HG03175 (cell line): ENCODE measurements around the gene FRK.
"Not testable (repeated sequence)": the region's sequence is repeated elsewhere in the genome, so short reads cannot be mapped to it uniquely, and the experiment has no call there.

Source experiments
- ATAC-seq: cut with Tn5 transposase; IDR thresholded peaks from one replicate; pipeline ENCODE4 v1.9.1; 2021; ENCODE audit warnings: mild to moderate bottlenecking, moderate library complexity; ENCODE audit not compliant: unreplicated experiment

Gene FRK, protein sequence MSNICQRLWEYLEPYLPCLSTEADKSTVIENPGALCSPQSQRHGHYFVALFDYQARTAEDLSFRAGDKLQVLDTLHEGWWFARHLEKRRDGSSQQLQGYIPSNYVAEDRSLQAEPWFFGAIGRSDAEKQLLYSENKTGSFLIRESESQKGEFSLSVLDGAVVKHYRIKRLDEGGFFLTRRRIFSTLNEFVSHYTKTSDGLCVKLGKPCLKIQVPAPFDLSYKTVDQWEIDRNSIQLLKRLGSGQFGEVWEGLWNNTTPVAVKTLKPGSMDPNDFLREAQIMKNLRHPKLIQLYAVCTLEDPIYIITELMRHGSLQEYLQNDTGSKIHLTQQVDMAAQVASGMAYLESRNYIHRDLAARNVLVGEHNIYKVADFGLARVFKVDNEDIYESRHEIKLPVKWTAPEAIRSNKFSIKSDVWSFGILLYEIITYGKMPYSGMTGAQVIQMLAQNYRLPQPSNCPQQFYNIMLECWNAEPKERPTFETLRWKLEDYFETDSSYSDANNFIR

DNA sequence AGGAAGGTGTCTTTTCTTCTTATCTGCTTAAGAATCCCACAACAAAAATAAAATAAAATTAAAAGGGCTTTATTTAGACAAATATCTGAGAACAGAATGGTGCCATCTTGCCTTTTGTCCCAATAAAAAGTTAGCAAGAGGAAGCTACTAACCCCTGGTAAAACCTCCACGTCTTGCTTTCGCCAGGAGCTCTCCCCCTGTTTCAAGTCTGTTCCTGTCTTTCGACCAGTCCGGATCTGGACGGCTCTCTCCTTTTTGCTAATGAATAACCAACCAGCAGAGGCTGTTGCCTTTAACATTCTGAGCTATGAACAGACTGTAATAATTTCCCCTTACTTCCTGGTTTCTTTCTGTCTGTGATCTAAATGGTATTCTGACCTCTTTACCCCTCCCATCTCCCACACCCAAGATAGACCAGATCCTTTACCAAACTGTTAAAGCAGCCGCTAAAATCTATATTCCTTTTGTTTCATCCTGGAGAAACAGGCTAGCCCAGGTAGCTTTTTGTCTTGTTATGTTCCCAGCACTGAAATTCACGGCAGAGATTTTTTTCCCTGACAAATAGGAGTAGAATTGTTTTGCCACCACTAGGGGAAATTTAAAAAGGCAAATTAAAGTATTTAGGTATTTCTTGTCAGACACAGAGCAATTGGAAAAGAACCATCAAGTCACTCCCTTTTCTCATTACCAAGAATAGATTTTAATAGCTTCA is at the start of gene FRK:
Gene FRK (minus strand): TSS at position 320 of the 712 bp plus-strand sequence. CDS start 580 bp downstream, outside the sequence.
- ATAC-seq: no peak

DNA sequence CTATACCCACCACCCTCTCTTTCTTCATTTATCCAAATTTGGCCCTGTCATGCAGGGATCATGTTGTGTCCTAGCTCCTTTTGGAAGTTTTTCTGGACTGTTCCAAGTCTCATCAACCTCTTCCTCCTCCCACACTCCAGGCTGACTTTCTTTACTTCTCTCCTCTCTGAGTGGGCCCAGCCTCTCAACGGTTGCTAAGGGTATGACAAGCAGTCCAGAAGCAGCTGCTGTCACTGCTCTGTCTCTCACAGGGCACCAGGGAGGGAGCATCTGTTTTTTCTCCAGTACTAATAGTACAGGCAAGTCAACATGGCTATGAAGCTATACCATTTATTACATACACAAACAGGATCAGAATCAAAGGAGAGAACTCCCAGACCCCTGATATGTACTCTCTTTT is 48.1 kb upstream of the FRK start:
- no peak for ATAC-seq

DNA sequence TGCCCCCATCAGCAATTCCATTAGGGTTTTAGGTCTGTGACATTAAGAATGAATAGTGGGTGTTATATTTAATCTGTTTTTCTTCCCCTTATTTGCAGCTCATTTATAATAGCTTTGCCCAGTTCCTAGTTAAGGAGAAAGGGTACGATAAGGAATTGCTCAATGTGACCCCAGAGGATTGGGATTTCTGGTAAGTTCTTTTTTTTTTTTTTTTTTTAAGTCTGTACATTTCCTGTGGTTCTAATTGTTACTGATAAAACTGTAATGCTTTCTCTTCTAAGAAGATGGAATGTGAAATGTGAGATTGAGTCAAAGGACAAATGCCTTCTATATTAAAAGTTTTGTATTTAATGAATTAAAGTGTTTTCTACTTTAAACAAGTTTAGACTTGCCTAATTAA is 45.5 kb upstream of the FRK start:
- no peak for ATAC-seq

DNA sequence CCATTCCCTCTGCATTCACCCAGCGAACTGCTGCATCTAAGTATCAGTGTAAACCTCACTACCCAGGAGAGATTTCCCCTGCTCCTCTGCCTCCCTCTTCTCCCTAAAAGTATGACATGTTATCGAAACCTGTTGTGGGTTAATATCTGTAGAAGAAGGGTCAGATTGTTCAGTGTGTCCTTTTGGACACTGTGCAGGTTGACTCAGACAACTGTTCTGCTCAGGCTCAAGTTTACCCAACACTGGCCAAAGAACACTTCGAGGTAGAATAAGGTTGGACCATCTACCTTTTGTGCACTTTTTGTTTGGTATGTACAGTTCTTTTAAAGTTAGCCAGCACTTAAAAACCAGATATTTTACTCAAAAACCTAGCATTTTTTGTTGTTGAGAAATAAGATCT is 44.6 kb upstream of the FRK start:
- no peak for ATAC-seq

DNA sequence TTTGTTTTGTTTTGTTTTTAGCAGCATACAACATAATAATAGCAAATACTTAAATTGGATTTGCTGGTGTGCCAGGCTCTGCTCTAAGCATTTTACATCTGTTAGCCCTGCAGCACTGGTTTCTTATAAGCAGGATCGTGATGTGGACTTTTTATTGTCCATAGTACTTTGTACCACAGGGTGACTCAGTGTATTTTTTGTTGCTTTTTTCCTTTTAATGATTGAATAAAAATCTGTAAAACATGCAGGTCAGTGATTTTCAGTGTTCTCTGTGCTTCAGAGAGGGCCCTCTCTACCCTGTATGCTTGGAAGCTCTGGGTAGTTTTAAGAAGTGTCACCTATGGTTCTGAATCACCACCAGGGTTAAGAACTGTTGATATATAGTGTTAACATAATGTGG is 43.9 kb upstream of the FRK start:
- ATAC-seq: no peak

DNA sequence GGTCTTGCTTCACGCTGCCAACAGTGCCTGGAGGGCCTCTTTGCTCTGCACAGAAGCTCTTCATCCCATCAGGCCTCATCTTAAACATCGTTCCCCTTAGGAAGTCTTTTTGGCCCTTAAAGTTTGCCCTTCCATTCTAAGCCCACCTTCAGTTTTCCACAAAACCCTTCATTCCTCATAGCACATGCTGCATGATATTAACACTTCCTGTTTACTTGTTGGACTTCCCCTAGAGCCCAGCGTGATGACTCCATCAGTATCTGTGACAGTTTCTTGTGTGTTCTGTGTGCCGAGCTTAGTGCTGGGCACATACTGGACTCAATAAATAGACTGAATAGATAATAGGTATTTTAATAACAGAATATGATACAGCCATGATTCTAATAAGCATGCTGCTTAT is 42.2 kb upstream of the FRK start:
- ATAC-seq: no peak

DNA sequence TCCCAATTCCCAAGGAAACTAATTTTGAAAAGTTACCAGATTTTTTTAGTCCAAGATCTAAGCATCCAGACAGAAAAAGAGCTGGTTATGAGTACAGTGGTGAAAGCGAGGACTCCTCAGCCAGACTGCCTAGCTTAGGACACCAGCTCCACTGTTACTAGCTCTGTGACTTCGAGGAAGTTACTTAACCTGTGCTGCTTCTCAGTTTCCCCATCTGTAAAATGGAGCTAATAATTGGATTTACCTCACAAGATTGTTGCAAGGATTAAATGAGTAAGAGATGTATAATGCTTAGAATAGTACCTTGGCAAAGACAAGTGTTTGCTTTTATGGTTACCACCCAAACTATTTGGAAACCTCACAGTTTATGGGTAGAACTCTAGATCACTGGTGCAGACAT is 41.1 kb upstream of the FRK start:
- ATAC-seq: no peak

DNA sequence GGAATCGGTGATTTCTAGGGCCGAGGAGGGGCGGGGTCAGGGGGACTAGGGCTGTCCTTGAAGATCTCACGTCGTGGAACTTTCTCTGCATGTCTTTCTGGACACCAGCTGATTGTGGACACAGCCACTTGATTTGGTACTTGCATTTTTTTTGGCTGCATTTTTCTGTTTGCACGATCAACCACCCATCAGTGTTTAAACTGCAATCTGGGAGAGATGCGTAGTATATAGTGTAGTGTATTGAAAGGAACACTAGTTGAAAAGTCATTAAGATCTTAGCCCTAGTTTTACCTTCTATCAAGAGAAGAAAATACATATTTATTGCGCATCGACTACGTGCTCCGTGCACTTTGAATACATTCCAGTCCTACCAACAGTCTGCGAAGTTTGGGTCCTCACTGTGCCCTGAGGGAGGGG is 40.6 kb upstream of the FRK start:
- ATAC-seq: no peak

DNA sequence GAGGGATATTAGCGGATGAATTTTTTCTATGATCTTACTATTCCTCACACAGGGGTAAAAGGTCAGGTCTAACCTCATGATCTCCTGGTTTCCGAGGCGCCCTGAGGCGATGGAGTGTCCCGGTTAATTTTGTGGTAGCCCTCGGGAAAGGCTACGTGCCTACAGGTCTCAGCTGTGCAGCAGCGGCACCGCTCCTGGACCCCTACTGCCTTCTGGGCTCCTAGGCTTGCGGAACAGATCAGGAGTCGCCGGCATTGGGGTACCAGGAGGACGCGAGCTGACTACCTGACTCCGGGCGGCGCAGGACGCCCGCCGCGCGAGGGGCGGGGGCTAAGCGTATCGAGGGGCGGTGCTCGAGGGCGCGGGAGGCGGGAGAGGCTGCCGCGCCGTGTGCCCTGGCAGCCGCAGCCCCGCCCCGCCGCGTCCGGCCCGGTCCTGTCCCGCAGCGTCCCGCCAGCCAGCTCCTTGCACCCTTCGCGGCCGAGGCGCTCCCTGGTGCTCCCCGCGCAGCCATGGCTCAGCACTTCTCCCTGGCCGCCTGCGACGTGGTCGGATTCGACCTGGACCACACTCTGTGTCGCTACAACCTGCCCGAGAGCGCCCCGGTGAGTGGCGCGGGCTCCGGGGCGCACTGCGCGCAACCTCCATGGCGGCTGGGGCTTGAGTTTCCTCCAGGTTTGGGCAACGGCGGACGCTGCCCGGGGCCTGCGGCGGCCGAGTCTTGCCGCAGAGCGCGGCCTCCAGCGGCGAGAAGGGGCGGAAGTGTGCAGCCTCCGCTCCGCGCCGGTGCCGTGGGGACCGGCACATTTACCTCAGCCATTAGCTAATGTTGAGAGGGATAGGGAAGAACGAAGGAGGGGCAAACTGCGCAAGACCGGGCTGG is 40.0 kb upstream of the FRK start, which contains the start of gene NT5DC1:
Gene NT5DC1 (plus strand): TSS at position 435 of the 883 bp plus-strand sequence. CDS start 78 bp downstream, at position 513.
- ATAC-seq: peak; percentile 87

DNA sequence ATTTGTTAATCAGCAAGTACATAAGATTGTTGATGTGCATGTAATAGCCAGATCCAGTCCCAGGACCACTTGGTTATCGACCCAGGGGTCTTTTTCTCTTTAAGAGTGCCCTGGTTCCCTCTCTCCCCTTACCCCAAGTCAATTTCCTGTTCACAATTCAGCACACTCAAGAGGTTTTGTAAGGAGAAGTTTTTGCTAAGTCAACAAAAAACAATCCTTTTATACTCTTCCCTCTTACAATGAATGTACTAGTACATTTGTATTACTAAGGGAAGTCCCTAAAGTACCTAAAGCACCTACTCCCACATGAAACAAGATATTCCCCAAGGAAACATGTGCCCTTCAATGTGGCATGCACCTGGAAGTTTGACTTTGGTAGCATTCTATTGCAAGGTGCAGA is 38.3 kb upstream of the FRK start:
- no peak for ATAC-seq

DNA sequence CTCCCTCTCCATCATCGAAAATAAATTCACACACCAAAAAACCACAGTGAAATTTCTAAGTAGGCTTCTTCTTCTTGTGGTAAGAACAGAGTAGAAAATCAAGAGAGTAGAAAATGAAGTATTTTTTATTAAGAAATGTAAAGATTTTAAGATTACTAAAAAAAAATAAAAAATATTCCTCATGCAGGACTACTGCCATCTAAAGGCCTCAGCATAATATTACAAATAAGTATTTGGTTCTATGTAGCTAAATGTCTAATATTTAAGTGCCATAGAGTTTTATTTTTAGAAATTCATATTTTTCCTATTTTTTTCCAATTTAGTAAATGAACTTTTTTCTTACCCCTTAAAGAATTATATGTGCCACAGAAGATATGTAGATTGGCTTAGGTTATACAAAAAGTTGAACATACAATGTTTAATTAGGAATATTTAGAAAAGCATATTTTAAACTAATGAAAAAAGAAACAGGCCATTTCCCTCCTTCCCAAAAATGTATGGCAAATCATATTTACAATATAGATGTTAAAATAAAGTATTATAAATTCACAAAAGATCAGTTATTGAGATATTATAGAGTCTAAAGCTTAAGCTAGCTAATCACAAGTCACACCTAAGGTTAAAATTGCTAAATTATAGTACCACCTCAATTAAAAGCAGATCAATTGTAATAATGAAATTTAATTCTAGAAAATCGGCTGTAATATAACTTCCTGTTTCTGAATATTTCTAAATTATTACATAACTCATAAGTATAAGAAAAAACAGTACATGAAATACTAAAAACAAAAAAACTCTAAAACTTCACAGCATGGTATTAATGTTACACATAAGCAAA is 36.5 kb upstream of the FRK start:
- no peak for ATAC-seq

DNA sequence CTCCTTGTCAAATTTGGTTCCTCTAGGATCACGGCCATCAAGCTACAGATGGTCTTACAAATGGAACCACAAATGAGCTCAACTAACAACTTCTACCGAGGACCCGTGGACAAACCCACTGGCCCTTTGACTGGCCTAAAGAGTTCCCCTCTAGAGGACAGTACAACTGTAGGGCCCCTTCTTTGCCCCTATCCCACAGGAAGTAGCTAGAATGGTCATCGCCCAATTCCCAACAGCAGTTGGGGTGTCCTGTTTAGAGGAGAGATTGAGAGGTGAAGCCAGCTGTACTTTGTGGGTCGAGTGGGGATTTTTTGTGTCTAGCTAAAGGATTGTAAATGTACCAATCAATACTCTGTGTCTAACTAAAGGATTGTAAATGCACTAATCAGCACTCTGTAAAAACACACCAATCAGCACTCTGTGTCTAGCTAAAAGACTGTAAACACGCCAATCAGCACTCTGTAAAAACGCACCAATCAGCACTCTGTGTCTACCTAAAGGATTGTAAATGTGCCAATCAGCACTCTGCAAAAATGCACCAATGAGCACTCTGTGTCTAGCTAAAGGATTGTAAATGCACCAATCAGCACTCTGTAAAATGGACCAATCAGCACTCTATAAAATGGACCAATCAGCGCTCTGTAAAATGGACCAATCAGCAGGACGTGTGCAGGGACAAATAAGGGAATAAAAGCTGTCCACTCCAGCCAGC is 35.5 kb upstream of the FRK start:
- ATAC-seq: not testable (repeated sequence)

DNA sequence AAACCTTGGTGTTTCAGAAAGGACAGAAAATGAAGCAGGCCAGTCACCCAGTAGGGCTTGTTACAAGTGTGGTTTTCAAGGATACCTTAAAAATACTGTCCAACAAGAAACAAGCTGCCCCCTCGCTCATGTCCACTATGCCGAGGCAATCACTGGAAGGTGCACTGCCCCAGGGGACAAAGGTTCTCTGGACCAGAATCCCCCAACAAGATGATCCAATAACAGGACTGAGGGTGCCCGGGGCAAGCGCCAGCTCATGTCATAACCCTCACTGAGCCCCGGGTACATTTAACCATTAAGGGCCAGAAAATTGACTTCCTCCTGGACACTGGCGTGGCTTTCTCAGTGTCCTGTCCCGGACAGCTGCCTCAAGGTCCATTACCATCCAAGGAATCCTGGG is 33.4 kb upstream of the FRK start:
- ATAC-seq: no peak

DNA sequence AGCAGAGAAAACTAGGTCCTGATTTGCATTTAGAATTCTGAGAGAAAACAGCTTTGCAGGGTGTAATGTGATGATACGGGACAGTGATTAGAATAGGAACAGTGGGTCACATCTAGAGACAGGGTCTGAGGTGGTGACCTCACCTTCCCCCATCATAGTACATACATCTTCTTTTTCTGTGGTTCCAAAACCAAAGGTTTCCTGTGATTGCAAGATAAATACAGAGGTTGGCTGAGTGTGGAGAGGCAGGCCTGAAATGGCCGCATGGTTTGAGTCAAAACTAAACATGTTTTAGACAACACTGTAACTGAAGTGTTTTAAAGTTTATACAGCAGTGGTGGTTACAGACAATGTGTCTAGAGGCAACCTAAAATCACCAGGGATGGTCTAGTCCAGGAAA is 29.6 kb upstream of the FRK start:
- peak; percentile 43 for ATAC-seq

DNA sequence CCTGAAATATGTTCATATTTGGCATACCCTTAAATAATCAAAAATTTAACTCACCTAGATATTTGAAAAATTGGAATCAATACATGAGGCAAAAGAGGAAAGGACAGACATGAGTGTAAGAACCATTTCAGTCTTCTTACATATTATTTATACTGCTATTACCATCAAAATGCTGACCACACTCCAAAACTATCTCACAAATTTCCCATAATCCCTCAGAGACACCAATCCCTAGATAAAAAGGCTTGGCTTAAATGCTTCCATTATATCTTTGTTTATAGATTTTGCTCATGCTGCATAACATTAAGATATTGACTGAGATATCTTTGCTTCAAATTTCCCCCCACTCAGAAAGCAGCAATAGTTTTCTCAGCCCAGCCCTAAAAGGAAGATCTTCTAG is 28.3 kb upstream of the FRK start:
- no peak for ATAC-seq

DNA sequence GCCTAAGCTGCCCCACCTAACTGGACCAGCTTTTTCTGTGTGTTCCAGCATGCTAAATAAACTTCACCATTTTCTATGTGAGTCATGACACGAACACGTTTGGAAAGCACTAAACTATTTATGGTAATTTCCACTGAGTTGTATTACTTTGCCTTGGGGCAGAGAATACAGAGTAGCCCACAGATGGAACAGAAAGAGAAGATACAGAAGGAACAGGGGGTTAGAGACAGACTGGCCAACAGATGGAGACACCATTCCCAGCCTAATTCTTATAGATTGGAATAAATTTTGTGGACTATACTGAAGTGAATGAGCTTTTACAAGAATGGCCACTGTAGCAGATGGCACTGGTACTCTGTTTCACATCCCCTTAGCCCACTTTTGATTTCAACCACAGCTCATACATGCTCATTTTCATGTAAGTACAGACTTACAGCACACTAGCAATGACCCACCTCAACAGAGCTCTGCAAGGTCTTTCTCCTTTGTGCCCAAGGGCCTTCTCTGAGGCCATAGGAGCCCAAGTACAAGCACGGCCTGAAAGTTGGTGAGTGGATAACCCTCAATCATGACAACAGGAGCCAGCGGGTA is 26.8 kb upstream of the FRK start:
- ATAC-seq: peak; percentile 98

DNA sequence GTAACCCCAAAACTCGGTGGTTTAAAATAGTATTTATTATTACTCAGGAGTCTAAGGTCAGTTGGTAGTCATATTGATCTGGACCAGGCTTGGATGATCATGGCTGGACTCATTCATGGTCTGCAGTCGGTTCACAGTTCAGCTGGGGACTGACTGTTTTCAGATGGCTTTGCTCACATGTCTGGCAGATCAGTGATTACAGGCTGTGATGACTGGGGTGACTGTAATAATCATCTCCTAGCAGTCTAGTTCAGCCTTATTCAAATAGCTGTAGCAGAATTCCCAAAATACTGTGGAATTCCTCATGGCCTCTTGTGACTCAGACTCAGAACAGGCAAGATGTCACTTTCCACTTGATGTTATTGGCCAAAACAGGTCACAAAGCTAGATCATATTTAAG is 23.6 kb upstream of the FRK start:
- ATAC-seq: no peak

DNA sequence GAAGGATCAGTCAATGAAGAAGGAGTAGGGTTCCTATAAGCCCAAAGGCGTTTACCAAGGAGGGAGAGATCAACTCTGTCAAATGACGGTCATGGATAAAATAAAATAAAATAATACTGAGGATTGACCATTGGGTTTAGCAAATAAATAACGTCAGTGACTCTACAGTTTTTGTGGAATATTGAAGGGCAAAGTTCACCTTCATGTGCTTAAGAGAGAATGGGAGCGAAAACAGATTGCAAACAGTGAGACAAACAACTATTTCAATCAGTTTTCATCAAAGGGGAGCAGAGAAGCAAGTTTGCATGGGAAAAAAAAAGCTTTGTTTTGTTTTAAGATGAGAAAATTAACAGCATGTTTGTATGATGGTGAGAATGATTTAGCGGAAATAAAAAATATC is 22.4 kb upstream of the FRK start:
- no peak for ATAC-seq

DNA sequence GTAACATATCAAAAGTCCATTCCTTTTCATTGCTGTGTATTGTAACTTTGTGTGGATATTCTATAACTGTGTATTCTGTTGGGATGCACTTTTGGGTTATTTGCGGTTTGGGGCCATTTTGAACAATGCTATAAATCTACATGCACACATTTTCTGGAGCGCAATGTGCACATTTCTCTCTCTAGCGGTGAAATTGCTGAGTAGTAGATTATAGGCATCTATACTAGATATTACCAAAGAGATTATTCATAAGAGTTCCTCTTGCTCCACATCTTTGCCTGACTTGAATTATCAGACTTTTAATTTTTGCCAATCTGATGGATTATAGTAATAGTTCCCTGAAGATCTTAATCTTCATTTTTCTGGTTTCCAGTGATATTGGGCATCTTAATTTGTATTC is 18.3 kb upstream of the FRK start:
- no peak for ATAC-seq
